Keratinocyte (primary cell): Measurements from ENCODE around the gene MCF2. TPM values are rescaled to one million over a fixed set of nuclear protein-coding genes. Genes with fewer than 3 reads are reported as not detected.

Source experiments
- DNase-seq: peaks from one replicate; pipeline ENCODE4 v3.0.0-alpha.2; 2011; ENCODE audit warnings: low read depth, missing footprints, low spot score
- FAIRE-seq: peaks from 2 replicates; lab custom pipeline; 2011; peaks lifted over from hg19 to GRCh38; lab: Jason Lieb, UNC
- H2AFZ ChIP-seq: 2 replicates; pipeline ENCODE4 v1.6.0; 2012; ENCODE audit warnings: low read length, control low read depth, inconsistent platforms; ENCODE audit not compliant: control insufficient read depth
- H3K27ac ChIP-seq: 2 replicates; pipeline ENCODE4 v1.5.1; 2011; ENCODE audit warnings: low read length; ENCODE audit not compliant: control insufficient read depth, insufficient read depth
- H3K27me3 ChIP-seq: 3 replicates; pipeline ENCODE4 v1.6.0; 2011; ENCODE audit warnings: low read length; ENCODE audit not compliant: control insufficient read depth, insufficient read depth; ENCODE audit errors: extremely low read depth
- H3K36me3 ChIP-seq, 2 experiments: 2 replicates in 1 of 2; 3 replicates in 1 of 2; pipeline ENCODE4 v1.5.1; 2011; ENCODE audit warnings: low read length in 2 of 2, mild to moderate bottlenecking in 1 of 2; ENCODE audit not compliant: control insufficient read depth in 2 of 2, insufficient read depth in 2 of 2; ENCODE audit errors: extremely low read depth in 1 of 2
- H3K4me1 ChIP-seq: 3 replicates; pipeline ENCODE4 v1.5.1; 2011; ENCODE audit warnings: low read length; ENCODE audit not compliant: control insufficient read depth, insufficient read depth; ENCODE audit errors: extremely low read depth
- H3K4me2 ChIP-seq: 3 replicates; pipeline ENCODE4 v1.6.0; 2011; ENCODE audit warnings: low read depth, low read length; ENCODE audit not compliant: control insufficient read depth, insufficient read depth; ENCODE audit errors: extremely low read depth
- H3K4me3 ChIP-seq, 3 experiments: fragments of 200-600 bp in 1 of 3; sonication (generic) in 1 of 3; 2 replicates in 2 of 3; 3 replicates in 1 of 3; pipeline ENCODE4 v1.5.1; 2011 to 2016; ENCODE audit warnings: low read length in 3 of 3, mild to moderate bottlenecking in 3 of 3, control low read depth in 2 of 3, inconsistent platforms in 1 of 3, low read depth in 1 of 3, mixed read lengths in 1 of 3, mixed run types in 1 of 3, moderate library complexity in 1 of 3; ENCODE audit not compliant: control insufficient read depth in 2 of 3, insufficient read depth in 2 of 3; ENCODE audit errors: extremely low read depth in 1 of 3
- H3K79me2 ChIP-seq: 2 replicates; pipeline ENCODE4 v1.6.0; 2012; ENCODE audit warnings: low read length; ENCODE audit not compliant: control insufficient read depth, insufficient read depth
- H3K9ac ChIP-seq: 3 replicates; pipeline ENCODE4 v1.6.0; 2011; ENCODE audit warnings: low read length; ENCODE audit not compliant: control insufficient read depth, insufficient read depth; ENCODE audit errors: extremely low read depth
- H3K9me1 ChIP-seq: 3 replicates; pipeline ENCODE4 v1.6.0; 2011; ENCODE audit warnings: low read length; ENCODE audit not compliant: control insufficient read depth, insufficient read depth; ENCODE audit errors: extremely low read depth
- H3K9me3 ChIP-seq: 2 replicates; pipeline ENCODE4 v1.5.1; 2012; ENCODE audit warnings: low read depth, low read length; ENCODE audit not compliant: control insufficient read depth
- H4K20me1 ChIP-seq: 3 replicates; pipeline ENCODE4 v1.6.0; 2011; ENCODE audit warnings: low read length; ENCODE audit not compliant: control insufficient read depth, insufficient read depth; ENCODE audit errors: extremely low read depth
- CTCF ChIP-seq, 3 experiments: IDR thresholded peaks in 1 of 3; conservative IDR thresholded peaks in 1 of 3; optimal IDR thresholded peaks in 1 of 3; 2 replicates in 2 of 3; 3 replicates in 1 of 3; pipeline versions ENCODE3 to v1.5.1; 2011; ENCODE audit warnings: low read length in 3 of 3, mild to moderate bottlenecking in 3 of 3, moderate library complexity in 2 of 3, control low read depth in 1 of 3, inconsistent platforms in 1 of 3; ENCODE audit not compliant: insufficient read depth in 2 of 3; ENCODE audit errors: extremely low read depth in 1 of 3
- EZH2 ChIP-seq: IDR thresholded peaks from one replicate; pipeline ENCODE4 v1.6.1; 2012; ENCODE audit warnings: inconsistent platforms, mild to moderate bottlenecking, low read length, moderate library complexity
- dilution Hi-C: fragments of 300-500 bp; cut with MboI; formaldehyde crosslinking; loops from one replicate; pipeline ENCODE4 v1.7.0; 2020; ENCODE audit warnings: low sequenced_read_pairs; ENCODE audit not compliant: extremely low pct_ligation_motif_present
- polyA plus RNA-seq, 5 experiments: library from polyadenylated mRNA; depleted of rRNA in 3 of 5; stranded (reverse) in 3 of 5; stranded (forward) in 1 of 5; unstranded in 1 of 5; fragments of >200 nt; gene quantifications; 1 replicate in 1 of 5; 2 replicates in 3 of 5; 3 replicates in 1 of 5; pipeline versions ENCODE4 v1.2.1 to v1.2.3, GENCODE V29; 2011 to 2012; ENCODE audit warnings: missing spikeins in 2 of 5, low read depth in 1 of 5, low replicate concordance in 1 of 5

The MCF2 gene
- polyA plus RNA-seq, 1 donor (not counting 4 experiments of a cell fraction or from before 2014, with no cell fraction given): 0.75 TPM

- no peak for TF ChIP-seq EZH2
- no peak for TF ChIP-seq CTCF (optimal IDR thresholded peaks at IDR 0.05 in 1 of 3, IDR thresholded peaks at IDR 0.05 in 1 of 3, conservative IDR thresholded peaks at IDR 0.05 in 1 of 3; ENCODE audit: extremely low read depth in 1 of 3, insufficient read depth in 2 of 3, low read length in 3 of 3)
- dilution Hi-C loops: no loop called here
- FAIRE-seq: no peak
These were observed 168.8 kb downstream of the MCF2 start for GRCh38 chrX:139538907-139539790.

GRCh38 chrX:139533444-139533843 is 174.5 kb downstream of the MCF2 start:
- dilution Hi-C loops: no loop called here
- Histone ChIP-seq H3K4me2 (no peak overlapping the region), H4K20me1 (no peaks in the 10 kb centered on the region), H3K9ac (no peak overlapping the region), H3K9me3 (no peaks in the 10 kb centered on the region), H3K9me1 (no peaks in the 10 kb centered on the region), H3K79me2 (no peaks in the 10 kb centered on the region), H3K4me3 (no peak overlapping the region), H3K27ac (no peak overlapping the region), H3K36me3 (no peaks in the 10 kb centered on the region), H3K27me3 (no peaks in the 10 kb centered on the region), H2AFZ (no peak overlapping the region), H3K4me1 (no peaks in the 10 kb centered on the region)
- no peak for DNase-seq
- FAIRE-seq: no peak
- TF ChIP-seq CTCF (optimal IDR thresholded peaks at IDR 0.05 in 1 of 3, IDR thresholded peaks at IDR 0.05 in 1 of 3, conservative IDR thresholded peaks at IDR 0.05 in 1 of 3; ENCODE audit: extremely low read depth in 1 of 3, insufficient read depth in 2 of 3, low read length in 3 of 3): no peak
- no peak for TF ChIP-seq EZH2

More at GRCh38 chrX:139538907-139539790, 168.8 kb downstream of the MCF2 start:
- Histone ChIP-seq H3K9me1 (no peaks in the 10 kb centered on the region), H3K4me2 (no peak overlapping the region), H3K27me3 (no peaks in the 10 kb centered on the region), H3K4me3 (no peak overlapping the region), H3K79me2 (no peaks in the 10 kb centered on the region), H3K9ac (no peak overlapping the region), H4K20me1 (no peaks in the 10 kb centered on the region), H3K4me1 (no peaks in the 10 kb centered on the region), H3K36me3 (no peaks in the 10 kb centered on the region), H3K9me3 (no peaks in the 10 kb centered on the region), H2AFZ (no peak overlapping the region), H3K27ac (no peak overlapping the region)
- DNase-seq: no peak
